WTC11 (cell line): ENCODE results near the gene FAAH2.

Source experiments
- AFF4 ChIP-seq: sonication (generic); formaldehyde crosslinking; IDR thresholded peaks from 2 replicates; pipeline ENCODE4 v1.8.1; 2023; ENCODE audit warnings: mild to moderate bottlenecking, missing genetic modification reagents, borderline replicate concordance
- CTCF ChIP-seq: fragments of 200-600 bp; IDR thresholded peaks from 2 replicates; pipeline ENCODE4 v1.8.0; 2022; ENCODE audit warnings: antibody characterized with exemption
- E2F1 ChIP-seq: sonication (generic); formaldehyde crosslinking; IDR thresholded peaks from 2 replicates; pipeline ENCODE4 v1.8.0; 2022; ENCODE audit warnings: mild to moderate bottlenecking, missing genetic modification reagents
- ETV6 ChIP-seq: sonication (generic); formaldehyde crosslinking; IDR thresholded peaks from 2 replicates; pipeline ENCODE4 v1.8.1; 2022; ENCODE audit warnings: mild to moderate bottlenecking, missing genetic modification reagents
- FOXK1 ChIP-seq: sonication (generic); formaldehyde crosslinking; IDR thresholded peaks from 2 replicates; pipeline ENCODE4 v1.8.0; 2022; ENCODE audit warnings: mild to moderate bottlenecking, moderate library complexity, missing genetic modification reagents
- KAT7 ChIP-seq: sonication (generic); formaldehyde crosslinking; IDR thresholded peaks from 2 replicates; pipeline ENCODE4 v1.8.1; 2023; ENCODE audit warnings: missing genetic modification reagents, mild to moderate bottlenecking, borderline replicate concordance
- PREB ChIP-seq: sonication (generic); formaldehyde crosslinking; IDR thresholded peaks from 2 replicates; pipeline ENCODE4 v1.8.1; 2022; ENCODE audit warnings: mild to moderate bottlenecking, missing genetic modification reagents, moderate library complexity, borderline replicate concordance
- RELA ChIP-seq: sonication (generic); formaldehyde crosslinking; IDR thresholded peaks from 2 replicates; pipeline ENCODE4 v1.8.1; 2022; ENCODE audit warnings: missing genetic modification reagents, mild to moderate bottlenecking, borderline replicate concordance
- ZNF396 ChIP-seq: fragments of 250-450 bp; sonication (Bioruptor Pico); IDR thresholded peaks from 2 replicates; pipeline ENCODE4 v1.8.0; 2021; ENCODE audit warnings: mild to moderate bottlenecking, moderate library complexity, borderline replicate concordance
- ZNF512 ChIP-seq: sonication (generic); formaldehyde crosslinking; IDR thresholded peaks from 2 replicates; pipeline ENCODE4 v1.8.1; 2022; ENCODE audit warnings: missing genetic modification reagents, borderline replicate concordance

GRCh38 chrX:57285001-57285400 is 1.5 kb upstream of the FAAH2 start:
- no peak for TF ChIP-seq RELA (CRISPR knock-in tag)
- TF ChIP-seq AFF4 (CRISPR knock-in tag) = no peak
- no peak for TF ChIP-seq CTCF
- TF ChIP-seq ZNF512 (CRISPR knock-in tag) = no peak
- no peak for TF ChIP-seq FOXK1
- no peak for TF ChIP-seq E2F1 (CRISPR knock-in tag)
- TF ChIP-seq KAT7 = no peak
- no peak for TF ChIP-seq PREB (CRISPR knock-in tag)
- TF ChIP-seq ZNF396 (CRISPR knock-in tag) = no peak
- no peak for TF ChIP-seq ETV6
